ENCODE results near the gene SSH2. TPM values are rescaled to one million over a fixed set of nuclear protein-coding genes. Genes with fewer than 3 reads are reported as not detected.

The SSH2 gene
- total and polyA plus RNA-seq, 2 donors (not counting 1 experiment from before 2014, with no cell fraction given), result 51.5 to 183 TPM

- no peak overlapping the region for H3K4me3 Mint-ChIP-seq
- ChIA-PET POLR2A (no interaction called here), CTCF (interaction anchor here (1.1 kb wide), 1 partner anchor 28 kb away, joined by 3 read pairs; no protein-coding TSS in a partner anchor)
- no peak for TF ChIP-seq CTCF (IDR thresholded peaks at IDR 0.05)
- no peak for TF ChIP-seq EZH2 (IDR thresholded peaks at IDR 0.05; ENCODE audit: borderline replicate concordance, insufficient read depth, low read depth, low read length, poor library complexity, severe bottlenecking)
- intact Hi-C loops (cut with micrococcal nuclease), result no loop called here
- no peaks in the 10 kb centered on the region for H3K9me3 ChIP-seq (ENCODE audit: control extremely low read depth in 1 of 3, control insufficient read depth in 2 of 3, insufficient read depth in 1 of 3, low read length in 2 of 3)
- H3K4me2 ChIP-seq (replicated peaks; ENCODE audit: low read depth, low read length, poor library complexity, severe bottlenecking), result no peak overlapping the region
- no peak for ATAC-seq (ENCODE audit: low read depth)
- H2AFZ ChIP-seq (ENCODE audit: insufficient read depth, low read depth, low read length, poor library complexity, severe bottlenecking), result no peak overlapping the region
- H3K27ac Mint-ChIP-seq, result peak overlapping the region; percentile 2
- H3K27me3 Mint-ChIP-seq, result no peaks in the 10 kb centered on the region
- H3K27me3 ChIP-seq (replicated peaks in 1 of 4; ENCODE audit: control extremely low read depth in 1 of 4, control insufficient read depth in 3 of 4, insufficient read depth in 4 of 4, low read length in 3 of 4), result no peaks in the 10 kb centered on the region
- H3K9ac ChIP-seq (ENCODE audit: low read length), result no peak overlapping the region
- H4K20me1 ChIP-seq (ENCODE audit: control insufficient read depth, insufficient read depth, low read length, poor library complexity, severe bottlenecking), result no peaks in the 10 kb centered on the region
- no peak overlapping the region for H3K4me3 ChIP-seq (ENCODE audit: control extremely low read depth in 1 of 5, extremely low read depth in 1 of 5, insufficient read depth in 1 of 5, low read depth in 2 of 5, low read length in 4 of 5)
- H3K36me3 ChIP-seq (replicated peaks in 1 of 2; ENCODE audit: control extremely low read depth in 1 of 2, control insufficient read depth in 1 of 2, extremely low read depth in 1 of 2, insufficient read depth in 2 of 2, low read length in 1 of 2), result peaks cover 9 to 61% of the 10 kb centered on the region in 2 experiments
- peaks cover 31% of the 10 kb centered on the region for H3K4me1 Mint-ChIP-seq
- no peaks in the 10 kb centered on the region for H3K9me3 Mint-ChIP-seq (ENCODE audit: insufficient read depth)
- no CpG with 5 or more reads among the region's 5 CpGs for WGBS (ENCODE audit: insufficient coverage)
- peaks cover 65% of the 10 kb centered on the region for H3K79me2 ChIP-seq (ENCODE audit: control insufficient read depth, insufficient read depth, low read length)
- H3K27ac ChIP-seq (ENCODE audit: low read length in 2 of 2), result peak overlapping the region in 1 of 2 donors; percentile 36
- no peak for DNase-seq
- H3K4me1 ChIP-seq (ENCODE audit: control insufficient read depth in 2 of 2, insufficient read depth in 2 of 2, low read length in 2 of 2), result peaks cover 7 to 15% of the 10 kb centered on the region in 2 donors
Observed at GRCh38 chr17:29694918-29695563, 235.0 kb downstream of the SSH2 start.

- Histone ChIP-seq H3K4me3 (ENCODE audit: control extremely low read depth in 1 of 5, extremely low read depth in 1 of 5, insufficient read depth in 1 of 5, low read depth in 2 of 5, low read length in 4 of 5) (no peak overlapping the region), H3K4me1 (ENCODE audit: control insufficient read depth in 2 of 2, insufficient read depth in 2 of 2, low read length in 2 of 2) (peaks cover 0 to 3% of the 10 kb centered on the region in 2 donors), H4K20me1 (ENCODE audit: control insufficient read depth, insufficient read depth, low read length, poor library complexity, severe bottlenecking) (no peaks in the 10 kb centered on the region), H3K27me3 (replicated peaks in 1 of 4; ENCODE audit: control extremely low read depth in 1 of 4, control insufficient read depth in 3 of 4, insufficient read depth in 4 of 4, low read length in 3 of 4) (no peaks in the 10 kb centered on the region), H3K4me2 (replicated peaks; ENCODE audit: low read depth, low read length, poor library complexity, severe bottlenecking) (no peak overlapping the region), H3K79me2 (ENCODE audit: control insufficient read depth, insufficient read depth, low read length) (peaks cover 64% of the 10 kb centered on the region), H3K9ac (ENCODE audit: low read length) (no peak overlapping the region), H3K27ac (ENCODE audit: low read length in 2 of 2) (peak overlapping the region in 1 of 2 donors; percentile 48), H3K36me3 (replicated peaks in 1 of 2; ENCODE audit: control extremely low read depth in 1 of 2, control insufficient read depth in 1 of 2, extremely low read depth in 1 of 2, insufficient read depth in 2 of 2, low read length in 1 of 2) (peaks cover 9 to 60% of the 10 kb centered on the region in 2 experiments), H2AFZ (ENCODE audit: insufficient read depth, low read depth, low read length, poor library complexity, severe bottlenecking) (no peak overlapping the region), H3K9me3 (ENCODE audit: control extremely low read depth in 1 of 3, control insufficient read depth in 2 of 3, insufficient read depth in 1 of 3, low read length in 2 of 3) (no peaks in the 10 kb centered on the region)
- WGBS (ENCODE audit: insufficient coverage), result no CpG with 5 or more reads among the region's 3 CpGs
- POLR2A ChIA-PET, result no interaction called here
- Mint-ChIP-seq H3K27ac (peak overlapping the region; percentile 61), H3K4me1 (peaks cover 19% of the 10 kb centered on the region), H3K4me3 (no peak overlapping the region), H3K9me3 (ENCODE audit: insufficient read depth) (no peaks in the 10 kb centered on the region), H3K27me3 (no peaks in the 10 kb centered on the region)
- TF ChIP-seq EZH2 (IDR thresholded peaks at IDR 0.05; ENCODE audit: borderline replicate concordance, insufficient read depth, low read depth, low read length, poor library complexity, severe bottlenecking), result no peak
- no peak for TF ChIP-seq CTCF (IDR thresholded peaks at IDR 0.05)
- intact Hi-C loops (cut with micrococcal nuclease), result no loop called here
- DNase-seq (no peak), ATAC-seq (ENCODE audit: low read depth) (no peak)
- CTCF ChIA-PET, result interaction anchor here (1.4 to 1.6 kb wide), 2 partner anchors 10 to 55 kb away, joined by 4 to 5 read pairs; no protein-coding TSS in a partner anchor
Observed at GRCh38 chr17:29693751-29694150, 236.3 kb downstream of the SSH2 start.

Data from B cell (primary cell).